Measurements from ENCODE around the gene ANKRD50. TPM values are rescaled to one million over a fixed set of nuclear protein-coding genes. Genes with fewer than 3 reads are reported as not detected.

ANKRD50 gene
- total RNA-seq, 2 donors from 2014 or later, result 21.1 to 23.1 TPM

DNA sequence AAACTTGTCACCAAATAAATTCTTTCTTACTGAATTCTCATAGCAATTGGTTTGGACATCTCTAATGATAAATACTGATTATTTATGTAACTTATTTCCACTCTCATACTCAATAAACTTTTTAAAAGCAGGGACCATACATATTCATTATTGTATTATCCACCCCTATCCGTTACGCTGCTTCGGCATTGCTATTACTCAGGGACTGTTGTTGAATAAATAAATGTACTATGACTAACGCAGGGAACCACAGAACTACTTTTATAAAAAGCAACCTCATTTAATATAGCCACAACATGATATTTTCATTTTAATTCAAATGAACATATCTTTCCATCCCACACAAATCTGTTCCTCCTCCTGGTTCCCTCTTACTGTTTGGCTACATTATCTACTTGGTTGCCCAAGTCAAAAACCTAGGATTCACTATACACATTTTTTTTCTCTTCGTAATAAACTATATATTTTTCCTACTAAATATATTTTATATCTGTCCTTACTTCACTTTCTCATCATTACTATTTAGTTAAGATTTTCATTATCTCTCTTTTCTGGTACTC is 14.9 kb upstream of the ANKRD50 start:
- Histone ChIP-seq H3K9me3 (ENCODE audit: control insufficient read depth, low read length) (no peaks in the 10 kb centered on the region), H3K9ac (ENCODE audit: extremely low read depth, low read length, poor library complexity, severe bottlenecking) (no peak overlapping the region), H3K27me3 (ENCODE audit: control insufficient read depth, insufficient read depth, low read length, poor library complexity, severe bottlenecking) (no peaks in the 10 kb centered on the region), H3K4me3 (ENCODE audit: low read length) (no peak overlapping the region), H3K36me3 (ENCODE audit: control insufficient read depth, insufficient read depth, low read length) (no peaks in the 10 kb centered on the region), H3K4me1 (ENCODE audit: control insufficient read depth, insufficient read depth, low read length) (no peaks in the 10 kb centered on the region), H3K27ac (ENCODE audit: low read depth, low read length) (no peak overlapping the region)
- Mint-ChIP-seq H3K27ac (no peak overlapping the region), H3K36me3 (ENCODE audit: low read depth) (no peaks in the 10 kb centered on the region), H3K4me1 (no peaks in the 10 kb centered on the region), H3K4me3 (no peak overlapping the region), H3K9me3 (no peaks in the 10 kb centered on the region), H3K27me3 (ENCODE audit: insufficient read depth) (no peaks in the 10 kb centered on the region)
- no peak for DNase-seq
- TF ChIP-seq, protein P1, sequence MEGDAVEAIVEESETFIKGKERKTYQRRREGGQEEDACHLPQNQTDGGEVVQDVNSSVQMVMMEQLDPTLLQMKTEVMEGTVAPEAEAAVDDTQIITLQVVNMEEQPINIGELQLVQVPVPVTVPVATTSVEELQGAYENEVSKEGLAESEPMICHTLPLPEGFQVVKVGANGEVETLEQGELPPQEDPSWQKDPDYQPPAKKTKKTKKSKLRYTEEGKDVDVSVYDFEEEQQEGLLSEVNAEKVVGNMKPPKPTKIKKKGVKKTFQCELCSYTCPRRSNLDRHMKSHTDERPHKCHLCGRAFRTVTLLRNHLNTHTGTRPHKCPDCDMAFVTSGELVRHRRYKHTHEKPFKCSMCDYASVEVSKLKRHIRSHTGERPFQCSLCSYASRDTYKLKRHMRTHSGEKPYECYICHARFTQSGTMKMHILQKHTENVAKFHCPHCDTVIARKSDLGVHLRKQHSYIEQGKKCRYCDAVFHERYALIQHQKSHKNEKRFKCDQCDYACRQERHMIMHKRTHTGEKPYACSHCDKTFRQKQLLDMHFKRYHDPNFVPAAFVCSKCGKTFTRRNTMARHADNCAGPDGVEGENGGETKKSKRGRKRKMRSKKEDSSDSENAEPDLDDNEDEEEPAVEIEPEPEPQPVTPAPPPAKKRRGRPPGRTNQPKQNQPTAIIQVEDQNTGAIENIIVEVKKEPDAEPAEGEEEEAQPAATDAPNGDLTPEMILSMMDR (conservative IDR thresholded peaks at IDR 0.05), result no peak
- WGBS, 2 experiments (ENCODE audit: insufficient coverage in 1 of 2, insufficient read length in 1 of 2), result 98 to 100% methylated on average over 1 to 5 of the region's 5 CpGs

DNA sequence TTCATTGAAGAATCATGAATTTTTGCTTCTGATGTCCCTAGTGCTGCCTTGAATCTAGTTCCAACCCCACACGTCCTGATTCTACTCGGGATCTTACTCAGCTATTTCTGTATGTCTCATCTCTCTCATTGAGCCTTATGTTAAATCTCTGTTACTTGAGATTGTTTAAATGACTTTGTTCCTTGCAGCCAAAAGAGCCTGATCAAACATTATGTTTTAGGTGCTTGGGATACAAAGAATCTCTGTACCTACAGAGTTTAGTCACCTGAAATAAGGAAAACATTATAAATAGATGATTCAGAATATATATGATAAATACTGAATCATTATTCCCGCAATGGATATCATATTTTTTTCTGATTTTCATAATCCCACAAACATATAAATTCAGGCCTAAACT is 13.7 kb upstream of the ANKRD50 start:
- H3K4me3 ChIP-seq (ENCODE audit: low read length), result no peak overlapping the region
- no peaks in the 10 kb centered on the region for H3K9me3 ChIP-seq (ENCODE audit: control insufficient read depth, low read length)
- Mint-ChIP-seq H3K4me3 (no peak overlapping the region), H3K9me3 (no peaks in the 10 kb centered on the region), H3K27me3 (ENCODE audit: insufficient read depth) (no peaks in the 10 kb centered on the region), H3K36me3 (ENCODE audit: low read depth) (no peaks in the 10 kb centered on the region), H3K27ac (no peak overlapping the region), H3K4me1 (no peaks in the 10 kb centered on the region)
- DNase-seq, result no peak
- no peaks in the 10 kb centered on the region for H3K4me1 ChIP-seq (ENCODE audit: control insufficient read depth, insufficient read depth, low read length)
- H3K9ac ChIP-seq (ENCODE audit: extremely low read depth, low read length, poor library complexity, severe bottlenecking), result no peak overlapping the region
- H3K27me3 ChIP-seq (ENCODE audit: control insufficient read depth, insufficient read depth, low read length, poor library complexity, severe bottlenecking), result no peaks in the 10 kb centered on the region
- no peaks in the 10 kb centered on the region for H3K36me3 ChIP-seq (ENCODE audit: control insufficient read depth, insufficient read depth, low read length)
- 92 to 100% methylated on average over 1 to 3 of the region's 3 CpGs for WGBS, 2 experiments (ENCODE audit: insufficient coverage in 1 of 2, insufficient read length in 1 of 2)
- no peak overlapping the region for H3K27ac ChIP-seq (ENCODE audit: low read depth, low read length)
- TF ChIP-seq, protein P1 (conservative IDR thresholded peaks at IDR 0.05), result no peak

DNA sequence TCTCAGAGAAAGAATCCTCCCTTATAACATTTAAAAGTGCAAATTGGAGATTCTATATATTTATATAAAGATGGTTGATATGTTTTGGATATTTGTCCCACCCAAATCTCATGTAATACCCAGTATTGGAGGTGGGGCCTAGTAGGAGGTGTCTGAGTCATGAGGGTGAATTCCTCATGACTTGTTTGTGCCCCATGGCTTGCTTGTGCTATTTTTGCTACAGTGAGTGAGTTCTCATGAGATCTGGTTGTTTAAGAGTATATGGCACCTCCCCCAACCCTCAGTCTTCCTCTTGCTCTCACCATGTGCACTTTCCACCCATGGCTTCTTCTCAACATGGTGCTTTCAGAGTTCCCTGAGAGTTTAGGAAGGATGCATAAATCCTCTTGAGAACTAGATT is 9.5 kb upstream of the ANKRD50 start:
- Histone ChIP-seq H3K9ac (ENCODE audit: extremely low read depth, low read length, poor library complexity, severe bottlenecking) (no peak overlapping the region), H3K36me3 (ENCODE audit: control insufficient read depth, insufficient read depth, low read length) (no peaks in the 10 kb centered on the region), H3K27ac (ENCODE audit: low read depth, low read length) (no peak overlapping the region), H3K27me3 (ENCODE audit: control insufficient read depth, insufficient read depth, low read length, poor library complexity, severe bottlenecking) (no peaks in the 10 kb centered on the region), H3K4me3 (ENCODE audit: low read length) (no peak overlapping the region), H3K4me1 (ENCODE audit: control insufficient read depth, insufficient read depth, low read length) (no peaks in the 10 kb centered on the region), H3K9me3 (ENCODE audit: control insufficient read depth, low read length) (no peaks in the 10 kb centered on the region)
- Mint-ChIP-seq H3K9me3 (no peaks in the 10 kb centered on the region), H3K4me1 (no peaks in the 10 kb centered on the region), H3K27ac (no peak overlapping the region), H3K4me3 (no peak overlapping the region), H3K36me3 (ENCODE audit: low read depth) (no peaks in the 10 kb centered on the region), H3K27me3 (ENCODE audit: insufficient read depth) (no peaks in the 10 kb centered on the region)
- no peak for DNase-seq
- TF ChIP-seq, protein P1 (conservative IDR thresholded peaks at IDR 0.05), result no peak

Measured in endodermal cell (in vitro differentiated cells).